Memory B cell (primary cell): ENCODE measurements around the gene MUSK.

Source experiments
- ATAC-seq: fragments of 150-1000 bp; cut with Tn5 transposase; 2 replicates; pipeline ENCODE4 v1.10.0; 2021; ENCODE audit warnings: low read depth, mild to moderate bottlenecking, moderate library complexity
- DNase-seq, 2 donors: peaks; one replicate each; pipeline ENCODE4 v3.0.0; 2022; ENCODE audit warnings: low spot score in 2 of 2
- H3K27ac Mint-ChIP-seq: one replicate; pipeline ENCODE4 v1.8.0; 2022; ENCODE audit warnings: mild to moderate bottlenecking, moderate library complexity, mixed read lengths
- H3K27me3 Mint-ChIP-seq: one replicate; pipeline ENCODE4 v1.8.0; 2022; ENCODE audit warnings: mixed read lengths
- H3K36me3 Mint-ChIP-seq: one replicate; pipeline ENCODE4 v1.8.0; 2022; ENCODE audit warnings: mild to moderate bottlenecking, mixed read lengths
- H3K4me1 Mint-ChIP-seq: one replicate; pipeline ENCODE4 v1.8.0; 2022; ENCODE audit warnings: mixed read lengths
- H3K4me3 Mint-ChIP-seq: one replicate; pipeline ENCODE4 v1.8.0; 2022; ENCODE audit warnings: mild to moderate bottlenecking, moderate library complexity, mixed read lengths
- H3K9me3 Mint-ChIP-seq: one replicate; pipeline ENCODE4 v1.8.0; 2022; ENCODE audit warnings: mixed read lengths

MUSK gene

DNA sequence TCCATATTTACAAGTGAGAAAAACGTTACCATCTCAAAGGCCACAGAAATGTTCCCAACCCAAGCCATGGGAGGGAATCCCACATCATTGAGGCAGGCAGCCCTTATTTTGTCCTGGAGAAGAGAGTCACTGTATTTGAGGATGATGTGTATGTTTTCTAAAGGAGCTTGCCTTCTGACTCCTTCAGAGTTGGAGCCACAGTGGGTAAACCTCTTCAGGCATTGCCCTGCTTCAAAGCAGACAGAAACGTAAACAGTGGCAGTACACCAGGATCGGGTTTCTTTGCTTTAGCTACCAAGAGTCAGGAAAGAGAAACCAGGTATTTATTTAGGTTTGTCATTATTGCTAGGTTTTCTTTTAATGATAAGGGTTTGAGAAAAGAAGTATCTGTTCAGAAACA, 45.7 kb downstream of the MUSK start:
- Mint-ChIP-seq H3K9me3 (peaks cover 2% of the 10 kb centered on the region), H3K27me3 (peaks cover 2% of the 10 kb centered on the region), H3K36me3 (peaks cover 2% of the 10 kb centered on the region), H3K27ac (no peak overlapping the region), H3K4me3 (no peak overlapping the region), H3K4me1 (no peaks in the 10 kb centered on the region)
- DNase-seq (no peak), ATAC-seq (no peak)

DNA sequence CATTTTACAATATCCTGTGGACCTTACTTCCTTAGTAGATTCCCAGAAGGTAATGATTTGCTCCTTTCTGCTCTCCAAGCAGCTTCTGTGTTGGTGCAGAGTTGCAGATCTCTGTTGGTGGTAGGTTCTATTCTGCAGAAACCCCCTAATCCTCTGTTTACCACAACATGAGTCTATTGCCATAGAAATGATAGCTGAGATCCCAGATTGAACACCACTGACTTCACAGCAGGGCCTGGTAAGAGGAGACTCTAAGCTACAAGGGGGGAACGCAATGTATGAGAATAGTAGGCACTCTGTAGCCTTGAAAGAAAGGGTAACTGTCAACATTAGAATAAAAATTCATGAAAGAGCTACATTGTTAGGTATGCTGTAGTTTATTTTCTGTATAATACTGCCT, 59.5 kb downstream of the MUSK start:
- ATAC-seq (no peak), DNase-seq (no peak)
- H3K27ac Mint-ChIP-seq: no peak overlapping the region
- no peaks in the 10 kb centered on the region for H3K4me1 Mint-ChIP-seq
- peaks cover 1% of the 10 kb centered on the region for H3K27me3 Mint-ChIP-seq
- H3K4me3 Mint-ChIP-seq: no peak overlapping the region
- peaks cover 3% of the 10 kb centered on the region for H3K9me3 Mint-ChIP-seq
- no peaks in the 10 kb centered on the region for H3K36me3 Mint-ChIP-seq

DNA sequence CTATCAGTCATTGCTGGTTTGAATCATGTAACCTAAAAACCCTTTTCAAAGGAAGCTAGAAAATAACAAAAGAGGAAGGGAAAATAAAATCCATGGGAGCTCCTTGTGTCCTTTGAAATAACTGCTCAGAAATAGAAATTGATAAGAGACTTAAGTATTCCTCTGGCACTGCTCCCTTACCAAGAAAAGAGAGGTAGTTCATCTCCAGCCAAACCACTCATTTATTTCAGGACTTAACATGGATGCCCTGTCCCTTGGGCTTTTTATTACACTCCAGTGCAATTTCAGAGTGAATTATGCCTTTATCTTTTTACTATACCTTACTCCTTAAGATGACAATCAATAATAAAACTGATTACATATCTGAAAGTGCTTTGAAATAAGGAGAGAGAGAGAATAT, 61.0 kb downstream of the MUSK start:
- no peaks in the 10 kb centered on the region for H3K9me3 Mint-ChIP-seq
- H3K36me3 Mint-ChIP-seq: no peaks in the 10 kb centered on the region
- H3K4me1 Mint-ChIP-seq: no peaks in the 10 kb centered on the region
- DNase-seq (no peak), ATAC-seq (no peak)
- peaks cover 1% of the 10 kb centered on the region for H3K27me3 Mint-ChIP-seq
- no peak overlapping the region for H3K4me3 Mint-ChIP-seq
- H3K27ac Mint-ChIP-seq: no peak overlapping the region

DNA sequence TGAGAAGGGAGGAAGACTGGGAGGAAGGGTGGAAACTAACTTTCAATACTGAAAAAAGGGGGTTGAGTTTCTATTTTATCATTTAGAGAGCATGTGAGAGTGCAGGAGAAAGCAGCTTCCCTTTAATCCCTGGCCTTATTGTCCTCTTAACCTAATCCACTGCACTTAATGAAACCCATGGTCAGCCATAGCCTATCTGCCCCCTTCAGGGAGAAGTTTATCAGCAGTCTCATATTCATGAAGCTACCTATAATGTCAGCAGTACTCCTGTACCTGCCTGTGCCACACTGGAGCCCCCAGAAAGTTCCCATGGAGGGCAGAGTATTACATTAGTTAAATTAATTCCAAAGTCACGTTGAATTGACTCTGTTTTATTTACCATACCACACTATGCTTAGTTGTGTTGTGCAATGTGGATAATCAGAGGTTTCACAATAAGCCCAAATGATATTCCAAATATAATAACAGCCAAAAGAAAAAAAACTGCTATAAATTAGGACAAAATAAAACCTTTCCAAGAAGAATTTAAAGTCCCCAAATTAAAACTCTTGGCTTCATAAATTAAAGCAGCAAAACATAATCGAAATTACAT, 62.9 kb downstream of the MUSK start:
- H3K36me3 Mint-ChIP-seq: no peaks in the 10 kb centered on the region
- no peaks in the 10 kb centered on the region for H3K27me3 Mint-ChIP-seq
- no peak for ATAC-seq
- DNase-seq: no peak
- no peak overlapping the region for H3K27ac Mint-ChIP-seq
- no peaks in the 10 kb centered on the region for H3K4me1 Mint-ChIP-seq
- no peak overlapping the region for H3K4me3 Mint-ChIP-seq
- peaks cover 2% of the 10 kb centered on the region for H3K9me3 Mint-ChIP-seq

DNA sequence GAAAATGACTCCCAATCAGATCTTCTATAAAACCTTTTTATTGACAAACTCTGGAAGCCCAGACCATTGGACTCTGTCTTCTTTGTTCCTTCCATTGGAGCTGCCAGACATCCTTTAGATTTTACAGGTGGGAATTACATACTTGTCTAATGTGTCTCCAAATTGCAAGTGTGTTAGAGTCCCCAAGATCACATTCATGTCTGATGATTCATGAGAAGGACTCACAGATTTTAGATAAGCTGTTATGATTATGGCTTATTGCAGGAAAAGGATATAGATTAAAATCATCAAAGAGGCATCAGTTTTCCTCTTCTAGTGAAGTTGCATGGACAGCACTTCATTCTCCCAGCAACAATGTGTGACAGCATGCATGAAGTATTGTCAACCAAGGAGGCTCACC, 70.4 kb downstream of the MUSK start:
- Mint-ChIP-seq H3K9me3 (peaks cover 2% of the 10 kb centered on the region), H3K36me3 (no peaks in the 10 kb centered on the region), H3K27ac (no peak overlapping the region), H3K4me3 (no peak overlapping the region), H3K4me1 (no peaks in the 10 kb centered on the region), H3K27me3 (peaks cover 2% of the 10 kb centered on the region)
- DNase-seq (no peak), ATAC-seq (no peak)

DNA sequence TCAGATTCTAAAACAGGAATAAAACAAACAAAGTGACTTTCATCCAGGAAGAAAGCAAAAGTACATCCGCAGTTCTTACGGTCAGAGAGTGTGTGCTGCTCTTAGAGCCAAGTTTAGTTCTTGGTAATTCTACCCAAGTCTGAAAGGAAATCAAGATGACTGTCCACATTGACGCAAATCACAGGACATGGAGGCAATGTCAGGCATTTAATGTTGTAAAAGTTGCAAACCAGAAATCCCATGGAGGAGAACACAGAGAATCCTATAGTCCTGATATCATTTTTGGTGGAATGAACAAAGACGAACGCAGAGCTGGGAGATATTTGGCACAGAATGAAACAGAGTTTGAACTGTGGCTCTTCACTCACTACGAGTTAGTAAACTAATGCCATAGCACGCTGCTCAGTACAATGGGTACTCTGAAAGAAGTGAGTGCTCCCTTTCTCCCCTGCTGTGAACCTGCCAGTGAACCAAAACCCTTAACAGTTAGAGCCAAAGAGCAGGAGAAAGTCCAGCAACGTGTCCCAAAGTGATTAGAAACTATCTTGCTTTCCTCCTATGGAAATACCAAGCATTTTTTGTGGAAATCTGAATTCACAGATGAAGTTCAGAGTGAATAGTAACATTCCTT, 74.3 kb downstream of the MUSK start:
- Mint-ChIP-seq H3K9me3 (no peaks in the 10 kb centered on the region), H3K27ac (no peak overlapping the region), H3K4me3 (no peak overlapping the region), H3K4me1 (no peaks in the 10 kb centered on the region), H3K27me3 (peaks cover 2% of the 10 kb centered on the region), H3K36me3 (no peaks in the 10 kb centered on the region)
- no peak for DNase-seq
- ATAC-seq: no peak

DNA sequence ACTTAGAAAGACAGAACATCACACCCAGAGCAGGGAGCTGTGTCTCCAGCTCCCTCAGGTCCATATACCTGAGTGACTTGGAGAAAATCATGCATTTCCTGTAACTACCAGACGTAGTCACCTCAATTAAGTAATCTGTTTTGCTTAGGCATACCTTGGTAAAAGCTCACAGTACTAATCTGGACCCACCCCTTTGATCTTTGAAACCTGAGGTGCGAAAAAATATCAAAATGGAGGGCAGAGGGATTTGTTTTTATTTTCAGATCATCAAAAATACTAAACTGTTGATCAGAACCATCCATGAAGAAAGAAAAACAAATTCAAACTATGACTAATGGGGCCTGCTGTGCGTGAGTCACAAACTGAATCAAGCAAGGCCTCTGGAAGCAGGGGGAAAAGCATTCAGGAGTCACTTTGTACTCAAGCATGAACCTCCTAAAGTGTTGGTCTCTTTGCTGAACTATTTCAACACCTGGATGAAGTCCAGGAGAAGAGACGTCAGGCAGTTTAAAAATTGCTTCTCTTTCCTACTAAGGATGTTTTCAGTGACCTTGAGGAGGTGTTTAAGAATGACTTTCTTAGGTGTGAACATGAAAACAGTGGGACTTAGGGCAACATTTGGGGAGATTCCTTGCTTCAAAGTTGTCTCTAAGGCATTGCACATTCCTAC, 76.3 kb downstream of the MUSK start:
- peaks cover 5% of the 10 kb centered on the region for H3K27me3 Mint-ChIP-seq
- no peak overlapping the region for H3K4me3 Mint-ChIP-seq
- peaks cover 4% of the 10 kb centered on the region for H3K9me3 Mint-ChIP-seq
- H3K27ac Mint-ChIP-seq: no peak overlapping the region
- ATAC-seq (no peak), DNase-seq (no peak)
- H3K36me3 Mint-ChIP-seq: no peaks in the 10 kb centered on the region
- H3K4me1 Mint-ChIP-seq: no peaks in the 10 kb centered on the region

DNA sequence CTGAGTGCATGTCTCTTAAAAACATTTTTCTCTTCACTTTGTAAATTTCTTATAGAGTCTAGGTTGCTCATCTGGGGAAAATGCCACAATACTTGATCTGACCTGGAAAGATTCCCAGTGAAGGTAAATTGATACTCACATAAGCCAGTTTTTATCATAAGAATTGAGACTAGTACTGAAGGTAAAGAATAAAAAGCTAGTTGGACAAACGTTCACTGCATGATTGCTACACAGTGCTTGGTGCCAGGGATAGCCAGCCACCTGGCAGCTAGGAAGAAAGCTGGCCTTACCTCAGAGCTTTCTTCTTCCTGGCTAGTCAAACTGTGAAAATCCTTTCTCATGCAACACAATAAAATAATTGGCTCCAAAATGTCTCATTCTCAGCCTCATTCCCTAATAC, 77.1 kb downstream of the MUSK start:
- Mint-ChIP-seq H3K27me3 (peaks cover 5% of the 10 kb centered on the region), H3K36me3 (no peaks in the 10 kb centered on the region), H3K9me3 (peaks cover 4% of the 10 kb centered on the region), H3K4me1 (no peaks in the 10 kb centered on the region), H3K4me3 (no peak overlapping the region), H3K27ac (no peak overlapping the region)
- ATAC-seq (no peak), DNase-seq (no peak)

DNA sequence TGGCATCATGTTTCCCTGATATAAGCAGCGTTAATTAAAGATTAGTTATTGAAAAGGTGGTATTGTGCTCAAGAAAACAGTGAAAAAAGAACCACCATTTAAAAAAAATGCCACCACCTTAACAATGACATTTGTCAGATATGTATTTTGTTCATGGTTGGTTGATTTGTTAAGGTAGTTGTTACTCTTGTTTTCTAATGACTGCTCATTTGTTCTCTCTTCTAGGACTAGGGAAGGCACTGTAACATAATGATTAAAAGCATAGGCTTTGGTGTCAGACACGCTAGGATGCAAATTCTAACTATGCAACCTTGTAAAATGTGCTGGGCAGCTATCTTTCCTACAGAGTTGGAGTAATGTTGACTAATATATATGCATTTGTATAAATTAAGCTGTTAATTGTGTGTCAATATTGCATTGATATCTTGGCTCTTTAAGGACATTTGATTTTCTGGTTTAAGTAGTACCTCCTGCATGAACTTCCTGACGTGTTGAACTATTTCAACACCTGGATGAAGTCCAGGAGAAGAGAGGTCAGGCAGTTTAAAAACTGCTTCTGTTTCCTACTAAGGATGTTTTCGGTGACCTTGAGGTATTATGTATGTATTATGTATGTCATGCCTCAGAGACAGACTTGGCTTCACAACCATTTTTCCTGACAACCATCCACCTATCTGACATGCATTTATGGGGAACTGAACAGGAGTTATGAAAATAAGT, 77.8 kb downstream of the MUSK start:
- H3K36me3 Mint-ChIP-seq: no peaks in the 10 kb centered on the region
- H3K4me3 Mint-ChIP-seq: no peak overlapping the region
- DNase-seq (no peak), ATAC-seq (no peak)
- no peaks in the 10 kb centered on the region for H3K4me1 Mint-ChIP-seq
- H3K27ac Mint-ChIP-seq: no peak overlapping the region
- H3K9me3 Mint-ChIP-seq: peaks cover 4% of the 10 kb centered on the region
- peaks cover 3% of the 10 kb centered on the region for H3K27me3 Mint-ChIP-seq

DNA sequence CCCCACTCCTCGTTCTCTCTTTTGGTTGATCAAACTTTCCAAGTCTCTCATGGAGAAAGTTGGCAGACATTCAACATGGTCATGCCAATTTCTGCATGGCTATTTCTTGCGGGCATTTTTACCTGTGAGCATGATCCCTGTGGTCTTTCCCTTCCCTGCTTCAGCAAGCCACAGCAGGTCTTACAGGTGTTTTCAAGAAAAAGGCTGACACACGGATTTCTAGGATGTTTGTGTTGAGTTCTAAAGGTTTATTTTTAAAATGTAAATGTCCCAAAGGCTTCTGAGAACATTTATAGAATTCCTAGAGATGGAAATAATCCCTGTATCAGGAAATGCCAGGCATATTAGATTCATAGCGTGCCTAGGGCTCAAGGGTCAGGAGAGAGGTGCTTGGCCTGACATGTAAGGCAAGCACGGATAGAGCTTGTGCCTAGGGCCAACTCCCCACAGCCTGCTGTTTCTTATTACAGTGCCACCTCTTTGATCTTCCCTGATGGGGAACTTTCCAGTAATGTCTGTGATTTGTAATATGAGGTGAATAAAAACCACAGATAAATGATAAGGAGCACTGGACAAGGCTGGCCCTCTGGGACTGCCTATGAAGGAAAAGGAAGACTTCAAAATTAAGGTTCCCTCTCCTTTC, 79.8 kb downstream of the MUSK start:
- H3K4me1 Mint-ChIP-seq: no peaks in the 10 kb centered on the region
- H3K27ac Mint-ChIP-seq: no peak overlapping the region
- no peak overlapping the region for H3K4me3 Mint-ChIP-seq
- DNase-seq (no peak), ATAC-seq (no peak)
- peaks cover 5% of the 10 kb centered on the region for H3K9me3 Mint-ChIP-seq
- H3K27me3 Mint-ChIP-seq: peaks cover 3% of the 10 kb centered on the region
- no peaks in the 10 kb centered on the region for H3K36me3 Mint-ChIP-seq

DNA sequence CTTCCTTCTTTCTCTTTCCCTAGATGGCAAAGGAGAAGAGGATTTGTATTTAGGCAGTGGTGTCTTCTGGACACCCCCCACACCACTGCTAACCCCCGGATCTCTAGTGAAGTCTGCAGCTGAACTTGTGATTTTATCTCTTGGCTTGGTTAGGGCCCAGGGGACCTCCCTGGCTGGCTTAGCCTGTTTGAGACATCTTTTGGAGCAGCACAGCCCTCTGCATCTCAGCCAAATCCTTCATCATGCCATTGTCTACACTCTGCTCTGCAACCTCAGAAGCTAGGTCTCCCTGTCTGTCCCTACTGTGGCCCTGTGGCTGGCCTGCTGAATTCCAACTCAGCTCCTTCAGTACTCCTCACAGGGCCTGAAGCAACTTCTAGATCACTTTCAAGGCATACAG, 81.7 kb downstream of the MUSK start:
- no peak for ATAC-seq
- H3K27ac Mint-ChIP-seq: no peak overlapping the region
- no peaks in the 10 kb centered on the region for H3K4me1 Mint-ChIP-seq
- H3K27me3 Mint-ChIP-seq: peaks cover 3% of the 10 kb centered on the region
- no peak overlapping the region for H3K4me3 Mint-ChIP-seq
- peaks cover 7% of the 10 kb centered on the region for H3K9me3 Mint-ChIP-seq
- H3K36me3 Mint-ChIP-seq: no peaks in the 10 kb centered on the region
- DNase-seq: no peak

DNA sequence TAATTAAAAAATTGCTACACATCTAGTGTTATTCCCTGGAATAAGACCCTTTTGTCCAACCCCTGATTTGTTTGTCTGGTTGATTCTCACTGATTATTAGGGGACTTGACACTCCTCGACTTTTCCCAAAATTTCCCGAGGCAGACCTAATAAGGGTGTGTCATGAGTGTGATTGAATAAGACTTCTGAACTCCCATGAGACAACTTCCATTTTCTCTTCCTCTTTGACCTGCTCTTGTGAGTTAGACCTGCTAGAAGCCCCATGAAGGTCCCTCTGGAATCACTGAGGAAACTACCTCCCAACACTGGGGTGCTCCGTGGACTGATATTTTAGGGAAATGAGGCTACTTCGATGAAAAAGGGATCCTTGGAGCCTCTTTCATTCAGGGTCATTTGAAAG, 83.4 kb downstream of the MUSK start:
- DNase-seq: no peak
- peaks cover 7% of the 10 kb centered on the region for H3K9me3 Mint-ChIP-seq
- H3K4me1 Mint-ChIP-seq: no peaks in the 10 kb centered on the region
- no peak for ATAC-seq
- H3K4me3 Mint-ChIP-seq: no peak overlapping the region
- peaks cover 3% of the 10 kb centered on the region for H3K27me3 Mint-ChIP-seq
- no peaks in the 10 kb centered on the region for H3K36me3 Mint-ChIP-seq
- no peak overlapping the region for H3K27ac Mint-ChIP-seq

DNA sequence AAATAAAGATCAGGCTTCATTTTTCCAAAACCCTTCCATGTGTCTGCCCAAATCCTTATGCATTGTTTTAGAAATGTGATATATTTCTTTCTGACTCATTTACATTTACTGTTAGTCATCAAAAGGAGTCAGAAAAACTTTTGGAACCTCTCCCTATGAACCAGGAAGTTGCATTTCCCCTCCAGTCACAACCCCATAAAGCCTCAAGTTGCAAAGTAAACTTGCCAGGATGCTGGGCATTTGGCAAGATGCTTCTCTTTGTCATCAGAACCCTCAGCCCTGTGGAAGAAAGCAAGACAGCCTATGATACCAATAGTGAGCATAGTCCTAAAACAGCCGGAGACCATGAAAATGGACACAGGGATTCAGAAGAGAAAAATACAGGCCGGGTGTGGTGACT, 84.2 kb downstream of the MUSK start:
- no peak overlapping the region for H3K27ac Mint-ChIP-seq
- no peaks in the 10 kb centered on the region for H3K36me3 Mint-ChIP-seq
- H3K4me1 Mint-ChIP-seq: no peaks in the 10 kb centered on the region
- DNase-seq (no peak), ATAC-seq (no peak)
- H3K9me3 Mint-ChIP-seq: peaks cover 7% of the 10 kb centered on the region
- H3K4me3 Mint-ChIP-seq: no peak overlapping the region
- H3K27me3 Mint-ChIP-seq: peaks cover 3% of the 10 kb centered on the region

DNA sequence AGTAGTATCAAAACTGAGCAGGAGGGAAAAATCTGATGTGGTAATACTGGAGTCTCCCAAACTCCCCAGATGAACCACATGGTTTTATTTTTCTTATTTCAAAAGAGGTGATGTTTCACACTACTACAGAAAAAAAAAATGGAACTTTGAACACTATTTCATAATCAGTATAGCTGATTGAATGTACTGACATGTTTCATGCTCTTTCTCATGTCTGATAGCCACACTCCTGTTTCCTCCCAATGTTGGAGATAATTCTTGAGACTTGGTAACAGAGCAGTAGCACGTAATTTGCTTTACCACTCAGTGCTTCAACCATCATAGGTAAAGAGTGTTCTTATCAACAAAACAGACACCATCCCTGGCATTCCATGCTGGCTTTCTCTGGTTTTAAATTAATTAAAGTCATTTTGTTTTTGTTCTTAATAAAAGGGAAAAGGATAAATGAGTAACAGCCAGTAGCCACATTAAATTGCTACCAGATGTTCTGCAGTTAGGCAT, 85.2 kb downstream of the MUSK start:
- no peak overlapping the region for H3K27ac Mint-ChIP-seq
- no peak overlapping the region for H3K4me3 Mint-ChIP-seq
- no peak for DNase-seq
- no peaks in the 10 kb centered on the region for H3K36me3 Mint-ChIP-seq
- peaks cover 8% of the 10 kb centered on the region for H3K9me3 Mint-ChIP-seq
- no peak for ATAC-seq
- no peaks in the 10 kb centered on the region for H3K27me3 Mint-ChIP-seq
- H3K4me1 Mint-ChIP-seq: no peaks in the 10 kb centered on the region
